Chondrocyte (in vitro differentiated cells): ENCODE results near the gene LDB3. TPM values are rescaled to one million over a fixed set of nuclear protein-coding genes. Genes with fewer than 3 reads are reported as not detected.

Experiments
- DNase-seq: peaks from one replicate; pipeline ENCODE4 v3.0.0; 2021; ENCODE audit warnings: mixed read lengths, low spot score
- H3K27ac Mint-ChIP-seq: one replicate; pipeline ENCODE4 v1.8.0; 2021; ENCODE audit warnings: mild to moderate bottlenecking, moderate library complexity, mixed read lengths; ENCODE audit not compliant: unreplicated experiment
- H3K27me3 Mint-ChIP-seq: 2 replicates; pipeline ENCODE4 v1.8.0; 2021; ENCODE audit warnings: low read depth, mixed read lengths
- H3K36me3 Mint-ChIP-seq: 2 replicates; pipeline ENCODE4 v1.8.0; 2021; ENCODE audit warnings: low read depth, mixed read lengths
- H3K4me1 Mint-ChIP-seq: 2 replicates; pipeline ENCODE4 v1.8.0; 2021; ENCODE audit warnings: low read depth, mild to moderate bottlenecking, mixed read lengths
- H3K4me3 Mint-ChIP-seq: one replicate; pipeline ENCODE4 v1.8.0; 2021; ENCODE audit warnings: mild to moderate bottlenecking, moderate library complexity, mixed read lengths; ENCODE audit not compliant: unreplicated experiment
- H3K9me3 Mint-ChIP-seq: 2 replicates; pipeline ENCODE4 v1.8.0; 2021; ENCODE audit warnings: low read depth, mixed read lengths
- total RNA-seq: library from RNA; stranded (reverse); gene quantifications from 3 replicates; pipeline ENCODE4 v1.2.1, GENCODE V29; 2021
- TF ChIP-seq, protein P1 (sequence below): fragments of 200-600 bp; sonication (generic); IDR thresholded peaks from 2 replicates; pipeline ENCODE4 v1.5.0; 2021; ENCODE audit warnings: antibody characterized with exemption, mild to moderate bottlenecking, moderate library complexity

Gene LDB3
- total RNA-seq, 1 donor from 2014 or later = 21.5 TPM

GRCh38 chr10:86715836-86716235 is 47.5 kb downstream of the LDB3 start:
- TF ChIP-seq, protein P1, sequence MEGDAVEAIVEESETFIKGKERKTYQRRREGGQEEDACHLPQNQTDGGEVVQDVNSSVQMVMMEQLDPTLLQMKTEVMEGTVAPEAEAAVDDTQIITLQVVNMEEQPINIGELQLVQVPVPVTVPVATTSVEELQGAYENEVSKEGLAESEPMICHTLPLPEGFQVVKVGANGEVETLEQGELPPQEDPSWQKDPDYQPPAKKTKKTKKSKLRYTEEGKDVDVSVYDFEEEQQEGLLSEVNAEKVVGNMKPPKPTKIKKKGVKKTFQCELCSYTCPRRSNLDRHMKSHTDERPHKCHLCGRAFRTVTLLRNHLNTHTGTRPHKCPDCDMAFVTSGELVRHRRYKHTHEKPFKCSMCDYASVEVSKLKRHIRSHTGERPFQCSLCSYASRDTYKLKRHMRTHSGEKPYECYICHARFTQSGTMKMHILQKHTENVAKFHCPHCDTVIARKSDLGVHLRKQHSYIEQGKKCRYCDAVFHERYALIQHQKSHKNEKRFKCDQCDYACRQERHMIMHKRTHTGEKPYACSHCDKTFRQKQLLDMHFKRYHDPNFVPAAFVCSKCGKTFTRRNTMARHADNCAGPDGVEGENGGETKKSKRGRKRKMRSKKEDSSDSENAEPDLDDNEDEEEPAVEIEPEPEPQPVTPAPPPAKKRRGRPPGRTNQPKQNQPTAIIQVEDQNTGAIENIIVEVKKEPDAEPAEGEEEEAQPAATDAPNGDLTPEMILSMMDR = no peak
- Mint-ChIP-seq H3K36me3 (no peaks in the 10 kb centered on the region), H3K4me1 (peaks cover 8% of the 10 kb centered on the region), H3K27ac (no peak overlapping the region), H3K27me3 (no peaks in the 10 kb centered on the region), H3K9me3 (no peaks in the 10 kb centered on the region), H3K4me3 (no peak overlapping the region)
- DNase-seq = no peak

- H3K4me1 Mint-ChIP-seq = peaks cover 6% of the 10 kb centered on the region
- peaks cover 2% of the 10 kb centered on the region for H3K36me3 Mint-ChIP-seq
- H3K4me3 Mint-ChIP-seq = no peak overlapping the region
Measured at GRCh38 chr10:86716466-86716865, 48.2 kb downstream of the LDB3 start.

DNA sequence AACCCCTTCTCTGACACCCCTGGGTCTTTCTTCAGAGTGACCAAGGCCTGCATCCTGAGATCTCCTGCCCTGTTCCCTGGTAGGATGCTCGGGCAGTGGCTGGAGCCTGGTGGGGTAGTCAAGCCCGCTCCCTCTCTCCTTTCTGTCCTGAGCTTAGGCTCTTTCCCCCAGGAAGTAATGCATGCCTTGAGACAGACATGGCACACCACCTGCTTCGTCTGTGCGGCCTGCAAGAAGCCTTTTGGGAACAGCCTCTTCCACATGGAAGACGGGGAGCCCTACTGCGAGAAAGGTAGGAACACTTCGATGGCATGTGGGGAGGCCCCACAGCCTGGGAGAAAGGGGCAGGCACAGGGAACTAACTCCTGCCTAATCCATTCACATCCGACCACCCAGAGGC is 50.2 kb downstream of the LDB3 start:
- peaks cover 7% of the 10 kb centered on the region for H3K36me3 Mint-ChIP-seq

More at GRCh38 chr10:86716466-86716865, 48.2 kb downstream of the LDB3 start:
- H3K9me3 Mint-ChIP-seq = no peaks in the 10 kb centered on the region
- no peaks in the 10 kb centered on the region for H3K27me3 Mint-ChIP-seq
- H3K27ac Mint-ChIP-seq = no peak overlapping the region
- DNase-seq = no peak
- TF ChIP-seq, protein P1 = no peak

DNA sequence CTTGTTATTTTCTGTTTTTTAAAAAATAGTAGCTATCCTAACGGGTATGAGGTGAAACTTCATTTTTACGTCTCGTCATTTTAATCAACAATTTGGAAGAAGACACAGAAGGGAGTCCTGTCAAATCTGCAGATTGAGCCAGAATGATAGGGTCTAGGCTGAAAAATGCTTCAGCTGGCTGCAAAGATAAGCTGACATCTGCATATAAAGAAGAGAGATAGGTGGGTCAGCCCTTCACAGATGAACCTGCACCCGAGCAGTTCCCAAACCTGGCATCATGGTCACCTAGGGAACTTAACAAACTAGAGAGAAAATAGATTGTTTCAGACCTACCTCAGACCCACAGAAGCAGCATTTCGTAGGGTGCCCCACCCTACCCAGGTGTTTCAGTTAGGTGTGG is 52.9 kb downstream of the LDB3 start:
- Mint-ChIP-seq H3K27me3 (no peaks in the 10 kb centered on the region), H3K4me3 (no peak overlapping the region), H3K9me3 (no peaks in the 10 kb centered on the region), H3K4me1 (no peaks in the 10 kb centered on the region), H3K36me3 (peaks cover 10% of the 10 kb centered on the region), H3K27ac (no peak overlapping the region)
- DNase-seq = no peak
- TF ChIP-seq, protein P1 = no peak

More for the DNA sequence above, 50.2 kb downstream of the LDB3 start:
- no peak for DNase-seq
- Mint-ChIP-seq H3K4me3 (no peak overlapping the region), H3K27me3 (no peaks in the 10 kb centered on the region), H3K9me3 (no peaks in the 10 kb centered on the region), H3K27ac (no peak overlapping the region), H3K4me1 (no peaks in the 10 kb centered on the region)
- TF ChIP-seq, protein P1 = no peak

DNA sequence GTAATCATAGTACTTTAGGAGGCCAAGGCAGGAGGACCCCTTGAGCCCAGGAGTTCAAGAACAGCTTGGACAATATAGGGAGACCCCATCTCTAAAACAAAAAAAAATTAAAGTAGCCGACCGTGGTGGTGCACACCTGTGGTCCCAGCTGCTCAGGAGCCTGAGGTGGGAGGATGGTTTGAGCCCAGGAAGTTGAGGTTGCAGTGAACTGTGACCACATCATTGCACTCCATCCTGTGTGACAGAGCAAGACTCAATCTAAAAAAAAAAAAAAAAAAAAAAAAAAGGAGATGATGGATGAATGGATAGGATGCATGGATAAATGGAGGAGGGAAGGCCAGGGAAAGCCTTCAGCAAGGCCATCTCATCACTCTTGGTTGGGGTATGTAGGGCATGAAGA is 54.7 kb downstream of the LDB3 start:
- TF ChIP-seq, protein P1 = no peak
- Mint-ChIP-seq H3K4me1 (no peaks in the 10 kb centered on the region), H3K4me3 (no peak overlapping the region), H3K27ac (no peak overlapping the region), H3K9me3 (no peaks in the 10 kb centered on the region), H3K27me3 (no peaks in the 10 kb centered on the region), H3K36me3 (peaks cover 11% of the 10 kb centered on the region)
- DNase-seq = no peak
